HG03045 (cell line): ENCODE data around the gene ASMTL.
A peak's percentile ranks its signal among the peaks of the same experiment; 100 is the strongest.
"Not testable (repeated sequence)": the region's sequence is repeated elsewhere in the genome, so short reads cannot be mapped to it uniquely, and the experiment has no call there.

Experiments
- ATAC-seq: cut with Tn5 transposase; IDR thresholded peaks from one replicate; pipeline ENCODE4 v1.9.1; 2021; ENCODE audit warnings: mild to moderate bottlenecking, moderate library complexity; ENCODE audit not compliant: unreplicated experiment

Gene ASMTL

GRCh38 chrX:1391707-1392375 lies 60.9 kb downstream of the ASMTL start, which contains the start of gene SLC25A6:
Gene SLC25A6 (minus strand): TSS chrX:1392113. CDS start chrX:1392009, 104 bp downstream.
- peak; percentile 91 for ATAC-seq

- no peak for ATAC-seq
Observed at GRCh38 chrX:1391370-1391706, 61.4 kb downstream of the ASMTL start.

- no peak for ATAC-seq
Observed at GRCh38 chrX:1390621-1391369, 61.9 kb downstream of the ASMTL start.

GRCh38 chrX:1389993-1390285 lies 62.8 kb downstream of the ASMTL start:
- ATAC-seq, result no peak

GRCh38 chrX:1389181-1389992 lies 63.3 kb downstream of the ASMTL start:
- no peak for ATAC-seq

- no peak for ATAC-seq
Observed at GRCh38 chrX:1388651-1389050, 64.1 kb downstream of the ASMTL start.

GRCh38 chrX:1387141-1387776 lies 65.5 kb downstream of the ASMTL start:
- ATAC-seq, result no peak

GRCh38 chrX:1386338-1387127 lies 66.2 kb downstream of the ASMTL start:
- ATAC-seq, result no peak

- no peak for ATAC-seq
Observed at GRCh38 chrX:1385253-1386223, 67.2 kb downstream of the ASMTL start.

GRCh38 chrX:1384658-1385252 lies 68.0 kb downstream of the ASMTL start:
- no peak for ATAC-seq

- no peak for ATAC-seq
Observed at GRCh38 chrX:1380672-1381233, 72.0 kb downstream of the ASMTL start.

GRCh38 chrX:1378306-1378759 lies 74.4 kb downstream of the ASMTL start:
- no peak for ATAC-seq

GRCh38 chrX:1368385-1368698 lies 84.4 kb downstream of the ASMTL start:
- ATAC-seq, result no peak

- ATAC-seq, result not testable (repeated sequence)
Observed at GRCh38 chrX:1366363-1366762, 86.3 kb downstream of the ASMTL start.

GRCh38 chrX:1361910-1362309 lies 90.8 kb downstream of the ASMTL start:
- ATAC-seq, result no peak

GRCh38 chrX:1361275-1361674 lies 91.4 kb downstream of the ASMTL start:
- ATAC-seq, result no peak

- ATAC-seq, result no peak
Observed at GRCh38 chrX:1360171-1360570, 92.5 kb downstream of the ASMTL start.

GRCh38 chrX:1359477-1359873 lies 93.2 kb downstream of the ASMTL start:
- no peak for ATAC-seq
